Measurements from ENCODE around the gene RPS15. TPM values are rescaled to one million over a fixed set of nuclear protein-coding genes. Genes with fewer than 3 reads are reported as not detected.

The RPS15 gene
- total RNA-seq, 1 donor: 318 TPM

- no peaks in the 10 kb centered on the region for H3K9me3 ChIP-seq (ENCODE audit: low read depth, low read length)
- H3K4me3 ChIP-seq (ENCODE audit: insufficient read depth, low read length): no peak overlapping the region
- no peak overlapping the region for H2AFZ ChIP-seq (ENCODE audit: low read length)
- no peak overlapping the region for H3K27ac ChIP-seq (ENCODE audit: low read depth, low read length)
- DNase-seq (ENCODE audit: insufficient read length, low spot score, missing footprints): no peak
- H3K36me3 ChIP-seq (ENCODE audit: insufficient read depth, low read length): no peaks in the 10 kb centered on the region
- H3K4me1 ChIP-seq (ENCODE audit: insufficient read depth, low read length): no peaks in the 10 kb centered on the region
- peaks cover 39% of the 10 kb centered on the region for H3K27me3 ChIP-seq (ENCODE audit: insufficient read depth, low read length)
- no peaks in the 10 kb centered on the region for H3K79me2 ChIP-seq (ENCODE audit: insufficient read depth, low read length)
- no peak overlapping the region for H3K4me2 ChIP-seq (ENCODE audit: insufficient read depth, low read length)
- peaks cover 19% of the 10 kb centered on the region for H4K20me1 ChIP-seq (ENCODE audit: insufficient read depth, low read length)
- TF ChIP-seq CTCF (IDR thresholded peaks at IDR 0.05; ENCODE audit: extremely low read depth, low read depth, low read length): no peak
Observed at GRCh38 chr19:1457892-1458291, 19.7 kb downstream of the RPS15 start.

- no peaks in the 10 kb centered on the region for H3K79me2 ChIP-seq (ENCODE audit: insufficient read depth, low read length)
- H2AFZ ChIP-seq (ENCODE audit: low read length): no peak overlapping the region
- H3K4me1 ChIP-seq (ENCODE audit: insufficient read depth, low read length): no peaks in the 10 kb centered on the region
- no peak overlapping the region for H3K4me2 ChIP-seq (ENCODE audit: insufficient read depth, low read length)
- no peak overlapping the region for H3K27ac ChIP-seq (ENCODE audit: low read depth, low read length)
- peaks cover 25% of the 10 kb centered on the region for H3K27me3 ChIP-seq (ENCODE audit: insufficient read depth, low read length)
- peaks cover 13% of the 10 kb centered on the region for H4K20me1 ChIP-seq (ENCODE audit: insufficient read depth, low read length)
- no peak for DNase-seq (ENCODE audit: insufficient read length, low spot score, missing footprints)
- H3K9me3 ChIP-seq (ENCODE audit: low read depth, low read length): no peaks in the 10 kb centered on the region
- no peak overlapping the region for H3K4me3 ChIP-seq (ENCODE audit: insufficient read depth, low read length)
- no peak for TF ChIP-seq CTCF (IDR thresholded peaks at IDR 0.05; ENCODE audit: extremely low read depth, low read depth, low read length)
- H3K36me3 ChIP-seq (ENCODE audit: insufficient read depth, low read length): no peaks in the 10 kb centered on the region
Observed at GRCh38 chr19:1459479-1459878, 21.3 kb downstream of the RPS15 start.

- H2AFZ ChIP-seq (ENCODE audit: low read length): no peak overlapping the region
- H3K36me3 ChIP-seq (ENCODE audit: insufficient read depth, low read length): no peaks in the 10 kb centered on the region
- H3K4me1 ChIP-seq (ENCODE audit: insufficient read depth, low read length): no peaks in the 10 kb centered on the region
- peaks cover 18% of the 10 kb centered on the region for H4K20me1 ChIP-seq (ENCODE audit: insufficient read depth, low read length)
- no peak for TF ChIP-seq CTCF (IDR thresholded peaks at IDR 0.05; ENCODE audit: extremely low read depth, low read depth, low read length)
- no peaks in the 10 kb centered on the region for H3K79me2 ChIP-seq (ENCODE audit: insufficient read depth, low read length)
- no peak overlapping the region for H3K4me3 ChIP-seq (ENCODE audit: insufficient read depth, low read length)
- no peaks in the 10 kb centered on the region for H3K9me3 ChIP-seq (ENCODE audit: low read depth, low read length)
- peaks cover 21% of the 10 kb centered on the region for H3K27me3 ChIP-seq (ENCODE audit: insufficient read depth, low read length)
- H3K27ac ChIP-seq (ENCODE audit: low read depth, low read length): no peak overlapping the region
- DNase-seq (ENCODE audit: insufficient read length, low spot score, missing footprints): no peak
- H3K4me2 ChIP-seq (ENCODE audit: insufficient read depth, low read length): no peak overlapping the region
Observed at GRCh38 chr19:1460033-1460995, 22.1 kb downstream of the RPS15 start.

- no peaks in the 10 kb centered on the region for H3K79me2 ChIP-seq (ENCODE audit: insufficient read depth, low read length)
- no peaks in the 10 kb centered on the region for H3K36me3 ChIP-seq (ENCODE audit: insufficient read depth, low read length)
- TF ChIP-seq CTCF (IDR thresholded peaks at IDR 0.05; ENCODE audit: extremely low read depth, low read depth, low read length): no peak
- no peak overlapping the region for H3K4me2 ChIP-seq (ENCODE audit: insufficient read depth, low read length)
- peaks cover 27% of the 10 kb centered on the region for H4K20me1 ChIP-seq (ENCODE audit: insufficient read depth, low read length)
- no peaks in the 10 kb centered on the region for H3K9me3 ChIP-seq (ENCODE audit: low read depth, low read length)
- H3K4me3 ChIP-seq (ENCODE audit: insufficient read depth, low read length): no peak overlapping the region
- no peak overlapping the region for H3K27ac ChIP-seq (ENCODE audit: low read depth, low read length)
- peaks cover 17% of the 10 kb centered on the region for H3K27me3 ChIP-seq (ENCODE audit: insufficient read depth, low read length)
- H2AFZ ChIP-seq (ENCODE audit: low read length): no peak overlapping the region
- no peaks in the 10 kb centered on the region for H3K4me1 ChIP-seq (ENCODE audit: insufficient read depth, low read length)
- no peak for DNase-seq (ENCODE audit: insufficient read length, low spot score, missing footprints)
Observed at GRCh38 chr19:1461862-1462261, 23.7 kb downstream of the RPS15 start.
